PC-3 (cell line): ENCODE results near the gene ALDOA. TPM values are rescaled to one million over a fixed set of nuclear protein-coding genes. Genes with fewer than 3 reads are reported as not detected.

Experiments
- ATAC-seq: fragments of 200-7000 bp; cut with Tn5 transposase; 2 replicates; pipeline ENCODE4 v1.9.1; 2020; ENCODE audit warnings: mild to moderate bottlenecking, moderate library complexity
- BruUV-seq: library from RNA; stranded (reverse); fragments of 400-500 nt; replicated peaks from 2 replicates; lab custom pipeline; 2021; lab: Mats Ljungman, UMichigan
- CTCF ChIA-PET: fragments of 300-600 bp; sonication (Branson Sonifier 250); formaldehyde crosslinking; loops from one replicate; lab custom pipeline; 2022; ENCODE audit warnings: antibody characterized with exemption; lab: Charles Lee
- POLR2A ChIA-PET: fragments of 300-600 bp; sonication (Branson Sonifier 250); formaldehyde crosslinking; loops from one replicate; lab custom pipeline; 2022; ENCODE audit warnings: antibody characterized with exemption; ENCODE audit not compliant: unreplicated experiment; lab: Charles Lee
- DNase-seq: peaks from one replicate; pipeline ENCODE4 v3.0.0-alpha.2; 2015
- H2AFZ ChIP-seq: fragments of 300-600 bp; sonication (generic); 2 replicates; pipeline ENCODE4 v1.6.0; 2016; ENCODE audit warnings: antibody characterized with exemption, low read length
- H3F3A ChIP-seq: fragments of 300-600 bp; sonication (generic); one replicate; pipeline ENCODE4 v1.6.0; 2017; ENCODE audit warnings: antibody characterized with exemption, low read length, control low read depth, mild to moderate bottlenecking; ENCODE audit not compliant: unreplicated experiment
- H3K27ac ChIP-seq: fragments of 300-600 bp; sonication (generic); 2 replicates; pipeline ENCODE4 v1.5.1; 2016; ENCODE audit warnings: mild to moderate bottlenecking, low read length
- H3K27me3 ChIP-seq: fragments of 300-600 bp; sonication (generic); 2 replicates; pipeline ENCODE4 v1.6.1; 2016; ENCODE audit warnings: low read length, mixed read lengths
- H3K36me3 ChIP-seq: fragments of 300-600 bp; sonication (generic); 2 replicates; pipeline ENCODE4 v1.6.1; 2016; ENCODE audit warnings: low read depth, mixed run types, low read length, mixed read lengths
- H3K4me1 ChIP-seq: fragments of 300-600 bp; sonication (generic); 2 replicates; pipeline ENCODE4 v1.5.1; 2016; ENCODE audit warnings: low read length; ENCODE audit not compliant: insufficient read depth
- H3K4me2 ChIP-seq: fragments of 300-600 bp; sonication (generic); 2 replicates; pipeline ENCODE4 v1.6.0; 2016; ENCODE audit warnings: low read length
- H3K4me3 ChIP-seq: fragments of 300-600 bp; sonication (generic); 2 replicates; pipeline ENCODE4 v1.5.1; 2016; ENCODE audit warnings: mild to moderate bottlenecking, low read length, mixed read lengths
- H3K79me2 ChIP-seq: fragments of 300-600 bp; sonication (generic); 2 replicates; pipeline ENCODE4 v1.6.1; 2017; ENCODE audit warnings: low read length, mixed read lengths
- H3K9ac ChIP-seq: fragments of 300-600 bp; sonication (generic); 2 replicates; pipeline ENCODE4 v1.6.0; 2016; ENCODE audit warnings: mild to moderate bottlenecking, low read length
- H3K9me2 ChIP-seq: fragments of 300-600 bp; sonication (generic); replicated peaks from 2 replicates; pipeline ENCODE4 v1.6.1; 2016; ENCODE audit warnings: mixed run types, low read length, mixed read lengths
- H3K9me3 ChIP-seq: fragments of 300-600 bp; sonication (generic); 2 replicates; pipeline ENCODE4 v1.6.1; 2016; ENCODE audit warnings: low read length, mixed read lengths
- H4K20me1 ChIP-seq: fragments of 300-600 bp; sonication (generic); 2 replicates; pipeline ENCODE4 v1.6.1; 2016; ENCODE audit warnings: low read length, mixed read lengths
- CTCF ChIP-seq: fragments of 300-600 bp; sonication (generic); conservative IDR thresholded peaks from 2 replicates; pipeline ENCODE4 v1.5.1; 2017; ENCODE audit warnings: antibody characterized with exemption, low read depth, mild to moderate bottlenecking, low read length
- EZH2 ChIP-seq: fragments of 300-600 bp; sonication (generic); IDR thresholded peaks from one replicate; pipeline ENCODE4 v1.6.1; 2017; ENCODE audit warnings: antibody characterized with exemption, mild to moderate bottlenecking, low read length; ENCODE audit not compliant: unreplicated experiment
- EZH2phosphoT487 ChIP-seq: fragments of 300-600 bp; sonication (generic); IDR thresholded peaks from 2 replicates; pipeline ENCODE4 v1.6.1; 2018; ENCODE audit warnings: mild to moderate bottlenecking, antibody characterized with exemption, low read length, borderline replicate concordance
- intact Hi-C: fragments of 100-400 bp; cut with micrococcal nuclease; formaldehyde crosslinking; loops from 2 replicates; pipeline ENCODE4 v1.9.0; 2023
- total RNA-seq: library from RNA; depleted of rRNA; stranded (reverse); fragments of >200 nt; gene quantifications from 2 replicates; pipeline ENCODE4 v1.2.3, GENCODE V29; 2014

ALDOA gene
- total RNA-seq, 1 experiment from 2014 or later: 2,048 TPM

- Histone ChIP-seq H3F3A (no peaks in the 10 kb centered on the region), H3K4me3 (peak overlapping the region; percentile 99), H3K4me2 (peak overlapping the region; percentile 99), H2AFZ (no peak overlapping the region), H4K20me1 (peaks cover 45% of the 10 kb centered on the region), H3K4me1 (peaks cover 29% of the 10 kb centered on the region), H3K9ac (peak overlapping the region; percentile 90; the same call in 1 of the 2 replicates), H3K27me3 (no peaks in the 10 kb centered on the region), H3K9me2 (no peaks in the 10 kb centered on the region), H3K9me3 (no peaks in the 10 kb centered on the region), H3K27ac (no peak overlapping the region), H3K79me2 (peaks cover 69% of the 10 kb centered on the region), H3K36me3 (peaks cover 58% of the 10 kb centered on the region)
- ChIA-PET CTCF (interaction anchor here (0.6 kb wide), 1 partner anchor 25 kb away, joined by 3 read pairs; no protein-coding TSS in a partner anchor), POLR2A (no interaction called here)
- no peak for ATAC-seq
- intact Hi-C loops: no loop called here
- no peak for DNase-seq
- no TSS peak for BruUV-seq
- no peak for TF ChIP-seq EZH2phosphoT487
- no peak for TF ChIP-seq EZH2
- TF ChIP-seq CTCF: no peak
Observed at GRCh38 chr16:30067584-30067916, 2.0 kb downstream of the ALDOA start.

GRCh38 chr16:30068333-30068732 lies 2.8 kb downstream of the ALDOA start:
- no TSS peak for BruUV-seq
- H3F3A ChIP-seq: no peaks in the 10 kb centered on the region
- H3K79me2 ChIP-seq: peaks cover 66% of the 10 kb centered on the region
- no peaks in the 10 kb centered on the region for H3K9me2 ChIP-seq
- intact Hi-C loops: no loop called here
- no peak overlapping the region for H3K27ac ChIP-seq
- ATAC-seq (no peak), DNase-seq (no peak)
- H3K4me3 ChIP-seq: peak overlapping the region; percentile 37; the same call in 1 of the 2 replicates
- ChIA-PET POLR2A (no interaction called here), CTCF (no interaction called here)
- H3K4me2 ChIP-seq: peak overlapping the region; percentile 99
- peaks cover 58% of the 10 kb centered on the region for H3K36me3 ChIP-seq
- TF ChIP-seq CTCF: no peak
- no peak for TF ChIP-seq EZH2phosphoT487
- no peak for TF ChIP-seq EZH2
- H3K4me1 ChIP-seq: peaks cover 29% of the 10 kb centered on the region
- peaks cover 45% of the 10 kb centered on the region for H4K20me1 ChIP-seq
- H3K27me3 ChIP-seq: no peaks in the 10 kb centered on the region
- H2AFZ ChIP-seq: no peak overlapping the region
- no peaks in the 10 kb centered on the region for H3K9me3 ChIP-seq
- H3K9ac ChIP-seq: no peak overlapping the region

- CTCF ChIA-PET: no interaction called here
- intact Hi-C loops: no loop called here
Observed at GRCh38 chr16:30068750-30069610, 3.4 kb downstream of the ALDOA start.

More at GRCh38 chr16:30068750-30069610, 3.4 kb downstream of the ALDOA start:
- Histone ChIP-seq H3K27me3 (no peaks in the 10 kb centered on the region), H3K9me3 (no peaks in the 10 kb centered on the region), H3F3A (no peaks in the 10 kb centered on the region), H3K36me3 (peaks cover 58% of the 10 kb centered on the region), H3K9me2 (no peaks in the 10 kb centered on the region), H4K20me1 (peaks cover 45% of the 10 kb centered on the region), H3K27ac (no peak overlapping the region), H3K4me3 (peak overlapping the region; percentile 37; the same call in 1 of the 2 replicates), H3K4me1 (peaks cover 23% of the 10 kb centered on the region; the same call in 1 of the 2 replicates), H2AFZ (no peak overlapping the region), H3K9ac (no peak overlapping the region), H3K79me2 (peaks cover 60% of the 10 kb centered on the region), H3K4me2 (peak overlapping the region; percentile 99)
- ATAC-seq (no peak), DNase-seq (peak; percentile 29)
- no peak for TF ChIP-seq EZH2
- TF ChIP-seq EZH2phosphoT487: no peak
- peak; percentile 66 for TF ChIP-seq CTCF
- POLR2A ChIA-PET: no interaction called here
- BruUV-seq: no TSS peak
